HG02588 (cell line): ENCODE measurements around the gene TEC.
"Not testable (repeated sequence)": the region's sequence is repeated elsewhere in the genome, so short reads cannot be mapped to it uniquely, and the experiment has no call there.

Experiments used
- ATAC-seq: cut with Tn5 transposase; IDR thresholded peaks from one replicate; pipeline ENCODE4 v1.9.1; 2021; ENCODE audit warnings: mild to moderate bottlenecking, moderate library complexity; ENCODE audit not compliant: unreplicated experiment

TEC gene

GRCh38 chr4:48169636-48170035 lies 100.0 kb downstream of the TEC start:
- ATAC-seq, result no peak

DNA sequence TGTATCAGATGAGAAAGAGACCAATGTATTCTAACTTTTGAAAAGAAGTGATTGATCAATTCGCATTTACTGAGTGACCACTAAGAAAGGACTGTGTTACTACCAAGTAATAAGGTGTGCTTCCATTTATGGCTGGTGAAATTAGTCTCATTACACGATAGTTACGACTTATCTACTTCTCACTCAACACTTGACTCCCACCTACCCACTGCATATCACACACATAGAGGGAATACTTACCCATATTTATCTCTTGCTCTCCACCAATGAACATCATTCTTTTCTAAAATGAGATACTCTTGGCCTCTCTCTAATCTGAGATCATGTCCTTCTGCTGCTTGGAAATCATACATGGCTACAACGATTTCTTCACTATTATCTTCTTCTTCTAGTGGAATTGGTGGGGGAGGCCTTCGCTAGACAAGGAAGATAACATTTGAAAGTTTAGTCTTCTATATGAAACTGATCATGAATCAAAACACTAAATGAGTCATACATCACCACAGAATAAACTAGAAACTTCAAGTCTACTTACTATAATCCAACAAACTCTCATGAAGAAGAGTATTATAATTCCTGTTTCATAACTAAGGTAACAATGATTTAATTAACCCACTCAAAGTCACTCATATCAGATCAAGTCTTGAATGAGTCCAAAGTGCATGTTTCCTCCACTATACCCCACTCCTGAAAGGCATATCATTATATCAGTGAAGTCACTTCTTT lies 101.9 kb downstream of the TEC start:
- ATAC-seq, result no peak

DNA sequence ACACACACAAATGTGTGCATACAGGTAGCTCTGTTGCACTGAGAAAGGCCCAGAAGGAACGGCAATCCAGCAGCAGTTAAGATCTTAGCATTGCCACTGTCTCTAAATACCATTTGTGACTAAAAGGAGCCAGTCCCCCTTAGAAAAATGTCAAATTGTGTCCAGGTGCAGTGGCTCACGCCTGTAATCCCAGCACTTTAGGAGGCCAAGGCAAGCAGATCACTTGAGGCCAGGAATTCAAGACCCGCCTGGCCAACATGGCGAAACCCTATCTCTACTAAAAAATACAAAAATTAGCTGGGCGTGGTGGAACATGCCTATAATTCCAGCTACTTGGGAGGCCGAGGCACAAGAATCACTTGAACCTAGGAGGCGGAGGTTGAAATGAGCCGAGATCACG lies 105.1 kb downstream of the TEC start:
- ATAC-seq, result not testable (repeated sequence)

DNA sequence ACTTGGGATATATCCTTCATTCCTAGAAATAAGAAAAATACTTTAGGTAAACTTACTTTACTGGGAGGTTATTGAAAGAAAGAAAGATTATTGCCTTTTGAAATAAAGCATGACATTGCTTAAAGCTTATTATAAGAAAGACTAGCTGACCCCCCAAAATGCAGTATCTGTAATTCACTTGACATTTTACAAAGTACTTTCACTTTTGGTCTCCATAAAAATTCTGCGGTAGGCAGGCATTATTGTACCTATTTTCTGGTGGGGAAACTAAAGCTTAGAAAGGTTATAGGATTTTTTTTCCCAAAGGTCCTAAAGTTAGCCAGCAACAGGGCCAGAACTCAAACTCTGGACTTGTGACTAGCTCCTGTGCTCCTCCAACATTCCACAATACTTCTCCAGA lies 105.9 kb downstream of the TEC start:
- ATAC-seq, result no peak

- no peak for ATAC-seq
These were observed 107.5 kb downstream of the TEC start for GRCh38 chr4:48162162-48162561.

DNA sequence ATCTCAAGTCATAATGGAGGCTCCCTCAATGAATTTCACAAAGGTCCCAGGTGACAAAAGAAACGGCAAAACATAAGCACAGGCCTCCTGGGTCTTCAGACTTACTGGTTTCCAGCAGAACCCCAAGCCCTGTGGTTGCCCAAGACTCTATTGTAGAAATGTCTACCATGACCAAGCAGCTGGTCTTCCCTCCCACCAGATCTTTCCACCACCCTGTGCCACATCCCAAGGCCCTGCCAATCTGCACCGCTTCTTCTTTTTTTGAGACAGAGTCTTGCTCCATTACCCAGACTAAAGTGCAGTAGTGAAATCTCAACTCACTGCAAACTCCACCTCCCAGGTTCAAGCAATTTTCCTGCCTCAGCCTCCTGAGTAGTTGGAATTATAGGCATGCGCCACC lies 112.4 kb downstream of the TEC start:
- ATAC-seq, result no peak

DNA sequence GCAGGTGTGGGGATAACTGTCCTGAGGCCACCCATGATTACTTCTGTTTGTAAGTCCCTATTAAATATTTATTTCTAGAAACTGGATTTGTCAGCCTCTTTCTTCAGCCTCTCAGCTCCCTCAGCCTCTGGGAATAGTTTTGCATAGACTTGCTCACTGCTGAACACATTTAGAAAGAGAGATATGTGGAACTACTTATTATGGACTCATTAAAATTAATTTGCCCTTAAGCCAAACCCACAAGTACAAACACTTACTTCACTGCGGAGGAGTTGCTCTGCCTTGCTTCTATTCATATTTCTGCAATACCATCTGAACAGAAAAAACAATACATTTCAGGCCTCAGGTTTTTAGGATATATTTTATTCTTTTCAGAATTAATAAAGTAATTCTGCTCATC lies 113.2 kb downstream of the TEC start:
- ATAC-seq, result no peak

DNA sequence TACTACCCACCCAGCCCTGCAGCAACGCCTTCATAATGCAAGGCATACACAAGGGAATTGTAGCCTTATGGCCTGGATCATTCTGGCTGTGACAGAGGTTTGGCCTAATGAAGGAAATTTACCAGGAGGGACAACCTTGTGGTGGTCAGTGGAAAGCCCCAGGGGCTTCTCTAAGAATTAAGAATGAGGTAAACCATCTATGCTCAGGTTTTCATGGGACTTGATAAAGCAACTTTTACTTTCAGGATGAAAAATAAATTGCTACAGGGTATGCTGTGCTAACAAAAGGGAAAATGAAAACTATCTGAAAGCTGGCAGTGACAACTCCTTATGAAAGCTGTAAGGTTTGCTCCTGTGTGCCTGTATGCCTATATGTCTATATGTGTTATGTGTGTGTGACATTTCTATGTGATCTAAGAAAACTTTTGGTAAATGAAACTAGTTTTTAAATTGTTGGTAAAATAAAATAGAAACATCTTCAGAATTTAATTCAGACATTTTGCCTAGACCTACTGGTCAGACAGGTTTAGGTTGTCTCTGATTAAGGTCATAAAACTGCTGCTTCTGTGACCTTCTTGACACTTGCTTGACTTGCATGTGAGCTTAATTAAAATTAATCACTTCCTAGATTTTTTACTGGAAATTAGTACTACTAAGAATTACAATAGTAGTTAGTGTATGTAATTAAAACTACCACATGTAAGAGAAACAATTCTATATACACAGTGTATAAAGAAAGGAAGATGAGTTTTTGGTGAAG lies 115.7 kb downstream of the TEC start:
- no peak for ATAC-seq

GRCh38 chr4:48152259-48152658 lies 117.4 kb downstream of the TEC start:
- ATAC-seq, result no peak

- ATAC-seq, result no peak
These were observed 119.7 kb downstream of the TEC start for GRCh38 chr4:48149827-48150370.

DNA sequence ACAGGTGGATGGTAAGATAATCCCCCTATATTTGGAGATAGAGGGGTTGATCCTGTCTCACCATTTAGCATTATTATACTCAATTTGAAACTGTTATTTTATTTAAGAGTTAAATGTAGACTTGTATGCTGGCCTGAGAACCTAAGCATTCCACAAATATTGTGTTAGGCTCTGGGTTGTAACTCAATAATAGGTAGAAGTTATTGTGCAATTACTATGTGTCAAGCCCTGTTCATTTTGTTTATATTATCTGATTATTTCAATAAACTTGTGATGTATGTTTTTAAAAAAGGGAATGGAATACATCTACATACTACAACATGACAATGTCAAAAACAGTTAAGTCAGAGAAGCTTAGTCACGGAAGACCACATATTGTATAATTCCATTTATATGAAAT lies 122.0 kb downstream of the TEC start:
- no peak for ATAC-seq

- no peak for ATAC-seq
These were observed 128.6 kb downstream of the TEC start for GRCh38 chr4:48141048-48141447.

DNA sequence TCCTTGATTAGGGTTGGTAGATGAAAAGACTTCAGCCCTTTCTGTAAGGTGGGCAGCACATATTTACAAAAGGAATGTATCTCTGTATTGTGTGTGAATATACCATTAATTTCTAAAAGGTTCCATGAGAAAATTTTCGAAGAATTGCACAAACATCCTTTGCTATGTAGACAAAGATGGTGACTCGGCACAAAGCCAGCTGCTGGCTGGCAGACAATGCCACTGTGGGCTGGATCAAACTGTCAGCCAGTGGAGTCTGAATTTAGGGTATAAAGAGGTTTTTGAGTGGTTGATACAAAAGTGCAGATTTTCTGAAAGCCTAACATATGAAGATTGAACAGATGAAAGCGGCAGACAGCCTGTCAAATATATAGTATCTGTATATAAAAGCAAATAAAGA lies 129.9 kb downstream of the TEC start:
- ATAC-seq, result no peak

- peak; percentile 68 for ATAC-seq
These were observed 130.7 kb downstream of the TEC start for GRCh38 chr4:48138936-48139335.

GRCh38 chr4:48138511-48138910 lies 131.1 kb downstream of the TEC start:
- no peak for ATAC-seq

DNA sequence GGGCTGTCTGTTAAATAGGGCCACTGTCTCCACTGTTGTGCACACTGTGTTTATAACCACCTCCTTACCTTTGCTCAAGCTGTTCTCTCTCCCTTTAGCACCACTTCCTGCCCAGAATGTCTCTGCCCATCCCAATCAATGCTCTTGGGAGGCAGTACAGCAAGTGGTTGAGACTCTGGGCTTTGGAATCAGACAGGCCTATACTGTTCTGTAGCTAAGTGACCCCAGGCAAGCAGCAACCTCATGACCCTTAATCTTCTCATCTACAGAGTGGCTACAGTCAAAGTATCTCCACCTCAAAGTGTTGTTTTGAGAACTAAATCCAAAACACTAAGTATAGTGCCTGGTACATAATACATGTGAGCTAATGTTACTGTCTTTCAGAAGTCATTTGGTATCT lies 131.8 kb downstream of the TEC start:
- no peak for ATAC-seq

DNA sequence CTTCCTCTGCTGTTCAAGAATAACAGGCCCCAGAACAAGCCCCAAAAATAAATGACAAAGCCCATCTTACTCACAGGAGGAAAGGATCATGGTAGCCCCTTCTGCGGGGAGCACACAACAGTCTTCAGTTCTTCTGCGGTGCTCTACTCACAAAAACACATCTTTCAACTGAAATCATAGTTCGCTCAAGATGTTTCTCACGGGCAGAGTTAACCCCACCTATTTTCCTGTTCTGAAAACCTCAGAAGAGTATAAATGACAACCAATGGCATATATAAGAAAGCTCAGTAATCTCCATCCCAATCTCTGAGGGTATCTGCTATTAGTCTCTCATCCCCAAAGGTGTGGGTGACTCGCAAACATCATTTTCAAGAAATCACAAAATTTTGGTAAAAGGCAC lies 135.6 kb downstream of the TEC start, which contains the start of gene TXK:
Gene TXK (minus strand): TSS at position 170 of the 400 bp plus-strand sequence. CDS start 80 bp downstream, at position 90.
- ATAC-seq, result no peak

GRCh38 chr4:48133669-48134068 lies 136.0 kb downstream of the TEC start:
- no peak for ATAC-seq

- no peak for ATAC-seq
These were observed 137.9 kb downstream of the TEC start for GRCh38 chr4:48131736-48132135.

GRCh38 chr4:48130100-48130499 lies 139.5 kb downstream of the TEC start:
- no peak for ATAC-seq

GRCh38 chr4:48129307-48130014 lies 140.2 kb downstream of the TEC start:
- no peak for ATAC-seq
